ENCODE data around the gene ITGB7.
"Not testable (repeated sequence)": the region's sequence is repeated elsewhere in the genome, so short reads cannot be mapped to it uniquely, and the experiment has no call there.

ITGB7 gene

GRCh38 chr12:53186745-53187144 is 20.3 kb downstream of the ITGB7 start:
- DNase-seq (ENCODE audit: low read depth, low spot score): no peak
- no peak overlapping the region for H3K4me3 ChIP-seq (ENCODE audit: low read length)

- no peak overlapping the region for H3K4me3 ChIP-seq (ENCODE audit: low read length)
- DNase-seq (ENCODE audit: low read depth, low spot score): no peak
These were observed 21.4 kb downstream of the ITGB7 start for GRCh38 chr12:53185582-53186153.

GRCh38 chr12:53184828-53185227 is 22.2 kb downstream of the ITGB7 start:
- H3K4me3 ChIP-seq (ENCODE audit: low read length): no peak overlapping the region
- no peak for DNase-seq (ENCODE audit: low read depth, low spot score)

GRCh38 chr12:53182903-53183302 is 24.1 kb downstream of the ITGB7 start:
- H3K4me3 ChIP-seq (ENCODE audit: low read length): no peak overlapping the region
- DNase-seq (ENCODE audit: low read depth, low spot score): no peak

- peak overlapping the region; percentile 86 for H3K4me3 ChIP-seq (ENCODE audit: low read length)
- no peak for DNase-seq (ENCODE audit: low read depth, low spot score)
These were observed 25.1 kb downstream of the ITGB7 start for GRCh38 chr12:53181935-53182334.

- H3K4me3 ChIP-seq (ENCODE audit: low read length): peak overlapping the region; percentile 86
- DNase-seq (ENCODE audit: low read depth, low spot score): no peak
These were observed 26.0 kb downstream of the ITGB7 start for GRCh38 chr12:53180931-53181645.

GRCh38 chr12:53180220-53180930 is 26.7 kb downstream of the ITGB7 start, which contains the start of the genes CSAD and ZNF740:
Gene CSAD, minus strand, starts transcription at chr12:53180925. Its CDS starts 7,455 bp downstream, at chr12:53173470.
Gene ZNF740, plus strand, starts transcription at chr12:53180722. Its CDS starts 1,262 bp downstream, at chr12:53181984.
- peak; percentile 98 for DNase-seq (ENCODE audit: low read depth, low spot score)
- peak within 1 kb of the TSS; percentile 86 for H3K4me3 ChIP-seq (ENCODE audit: low read length)

- no peak for DNase-seq (ENCODE audit: low read depth, low spot score)
- peak overlapping the region; percentile 86 for H3K4me3 ChIP-seq (ENCODE audit: low read length)
These were observed 27.3 kb downstream of the ITGB7 start for GRCh38 chr12:53179687-53180219.

- H3K4me3 ChIP-seq (ENCODE audit: low read length); DNase-seq (ENCODE audit: low read depth, low spot score): not testable (repeated sequence)
These were observed 28.2 kb downstream of the ITGB7 start for GRCh38 chr12:53178803-53179202.

GRCh38 chr12:53177447-53177846 is 29.6 kb downstream of the ITGB7 start:
- DNase-seq (ENCODE audit: low read depth, low spot score); H3K4me3 ChIP-seq (ENCODE audit: low read length): not testable (repeated sequence)

GRCh38 chr12:53176750-53177149 is 30.3 kb downstream of the ITGB7 start:
- H3K4me3 ChIP-seq (ENCODE audit: low read length): no peak overlapping the region
- no peak for DNase-seq (ENCODE audit: low read depth, low spot score)

- no peak overlapping the region for H3K4me3 ChIP-seq (ENCODE audit: low read length)
- no peak for DNase-seq (ENCODE audit: low read depth, low spot score)
These were observed 32.1 kb downstream of the ITGB7 start for GRCh38 chr12:53174881-53175491.

GRCh38 chr12:53173085-53173715 is 33.9 kb downstream of the ITGB7 start:
- DNase-seq (ENCODE audit: low read depth, low spot score): no peak
- no peak overlapping the region for H3K4me3 ChIP-seq (ENCODE audit: low read length)

GRCh38 chr12:53172352-53172751 is 34.7 kb downstream of the ITGB7 start:
- no peak overlapping the region for H3K4me3 ChIP-seq (ENCODE audit: low read length)
- DNase-seq (ENCODE audit: low read depth, low spot score): no peak

GRCh38 chr12:53171725-53172329 is 35.2 kb downstream of the ITGB7 start:
- DNase-seq (ENCODE audit: low read depth, low spot score): no peak
- no peak overlapping the region for H3K4me3 ChIP-seq (ENCODE audit: low read length)

GRCh38 chr12:53170876-53171724 is 36.0 kb downstream of the ITGB7 start:
- no peak for DNase-seq (ENCODE audit: low read depth, low spot score)
- no peak overlapping the region for H3K4me3 ChIP-seq (ENCODE audit: low read length)

- DNase-seq (ENCODE audit: low read depth, low spot score): no peak
- H3K4me3 ChIP-seq (ENCODE audit: low read length): no peak overlapping the region
These were observed 36.8 kb downstream of the ITGB7 start for GRCh38 chr12:53170215-53170614.

GRCh38 chr12:53169644-53170043 is 37.4 kb downstream of the ITGB7 start:
- H3K4me3 ChIP-seq (ENCODE audit: low read length): no peak overlapping the region
- DNase-seq (ENCODE audit: low read depth, low spot score): no peak

Data from Jurkat, Clone E6-1 (cell line).